ENCODE measurements around the gene ACTR5.

ACTR5 gene

DNA sequence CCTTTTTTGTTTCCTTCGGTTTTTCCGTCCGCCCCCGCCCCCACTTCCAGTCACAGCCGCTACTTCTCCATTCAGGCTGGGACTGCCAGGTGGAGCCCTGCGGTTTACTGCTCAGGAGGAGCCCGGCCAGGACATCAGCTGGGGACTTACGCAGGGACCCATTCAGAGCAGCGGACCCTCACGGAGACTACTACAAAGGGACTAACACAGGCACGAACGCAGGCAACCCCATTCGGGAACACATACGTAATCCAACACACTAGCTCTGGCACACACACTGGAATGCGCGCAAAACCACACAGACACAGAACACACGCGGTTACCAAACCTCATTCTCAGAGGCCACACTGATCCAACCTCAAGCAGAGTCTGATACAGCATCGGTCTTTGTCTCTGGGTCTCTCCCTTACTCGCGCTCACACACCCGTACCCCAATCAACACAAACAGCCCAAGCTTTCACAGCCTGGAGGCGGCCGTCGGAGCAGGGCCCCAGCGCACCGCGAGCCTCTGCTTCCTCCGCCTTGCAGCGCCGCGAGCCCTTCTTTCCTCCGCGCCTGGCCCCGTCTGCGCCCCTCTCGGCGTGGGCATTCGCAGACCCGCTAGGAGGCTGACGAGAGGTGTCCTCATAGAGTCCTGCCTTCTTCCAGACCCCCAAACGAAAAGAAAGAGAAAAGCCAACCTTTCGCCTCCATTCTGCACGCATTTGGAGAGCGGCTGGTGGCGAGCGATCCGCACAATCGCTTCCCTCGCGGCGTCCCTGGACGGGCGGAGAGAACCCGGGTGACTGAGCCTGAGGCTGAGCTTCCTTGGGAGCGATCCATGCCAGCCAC, 25.0 kb upstream of the ACTR5 start (continued):
- TF ChIP-seq ZNF18 (tag by site-specific recombination; IDR thresholded peaks at IDR 0.05) = no peak
- TF ChIP-seq ZNF521 (tag by site-specific recombination; IDR thresholded peaks at IDR 0.05) = no peak
- no peak for TF ChIP-seq ZNF112 (tag by site-specific recombination; IDR thresholded peaks at IDR 0.05)
- no peak for TF ChIP-seq ZNF558 (tag by site-specific recombination; IDR thresholded peaks at IDR 0.05)
- no peak for TF ChIP-seq ZNF114 (tag by site-specific recombination; IDR thresholded peaks at IDR 0.05)
- TF ChIP-seq PRDM1 (tag by site-specific recombination; IDR thresholded peaks at IDR 0.05) = no peak
- TF ChIP-seq ZNF223 (tag by site-specific recombination; IDR thresholded peaks at IDR 0.05) = no peak
- peak; percentile 38; the same call in 1 of the 2 replicates for TF ChIP-seq SP7 (tag by site-specific recombination; IDR thresholded peaks at IDR 0.05)
- TF ChIP-seq, protein P1, sequence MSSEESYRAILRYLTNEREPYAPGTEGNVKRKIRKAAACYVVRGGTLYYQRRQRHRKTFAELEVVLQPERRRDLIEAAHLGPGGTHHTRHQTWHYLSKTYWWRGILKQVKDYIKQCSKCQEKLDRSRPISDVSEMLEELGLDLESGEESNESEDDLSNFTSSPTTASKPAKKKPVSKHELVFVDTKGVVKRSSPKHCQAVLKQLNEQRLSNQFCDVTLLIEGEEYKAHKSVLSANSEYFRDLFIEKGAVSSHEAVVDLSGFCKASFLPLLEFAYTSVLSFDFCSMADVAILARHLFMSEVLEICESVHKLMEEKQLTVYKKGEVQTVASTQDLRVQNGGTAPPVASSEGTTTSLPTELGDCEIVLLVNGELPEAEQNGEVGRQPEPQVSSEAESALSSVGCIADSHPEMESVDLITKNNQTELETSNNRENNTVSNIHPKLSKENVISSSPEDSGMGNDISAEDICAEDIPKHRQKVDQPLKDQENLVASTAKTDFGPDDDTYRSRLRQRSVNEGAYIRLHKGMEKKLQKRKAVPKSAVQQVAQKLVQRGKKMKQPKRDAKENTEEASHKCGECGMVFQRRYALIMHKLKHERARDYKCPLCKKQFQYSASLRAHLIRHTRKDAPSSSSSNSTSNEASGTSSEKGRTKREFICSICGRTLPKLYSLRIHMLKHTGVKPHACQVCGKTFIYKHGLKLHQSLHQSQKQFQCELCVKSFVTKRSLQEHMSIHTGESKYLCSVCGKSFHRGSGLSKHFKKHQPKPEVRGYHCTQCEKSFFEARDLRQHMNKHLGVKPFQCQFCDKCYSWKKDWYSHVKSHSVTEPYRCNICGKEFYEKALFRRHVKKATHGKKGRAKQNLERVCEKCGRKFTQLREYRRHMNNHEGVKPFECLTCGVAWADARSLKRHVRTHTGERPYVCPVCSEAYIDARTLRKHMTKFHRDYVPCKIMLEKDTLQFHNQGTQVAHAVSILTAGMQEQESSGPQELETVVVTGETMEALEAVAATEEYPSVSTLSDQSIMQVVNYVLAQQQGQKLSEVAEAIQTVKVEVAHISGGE (tag by site-specific recombination; conservative IDR thresholded peaks at IDR 0.05; ENCODE audit: low read depth) = peak; percentile 23; the same call in 1 of the 2 replicates
- peak; percentile 42; the same call in 1 of the 2 replicates for TF ChIP-seq ZBTB20 (tag by site-specific recombination; IDR thresholded peaks at IDR 0.05)
- TF ChIP-seq MZF1 (tag by site-specific recombination; IDR thresholded peaks at IDR 0.05; ENCODE audit: borderline replicate concordance) = no peak
- no peak for TF ChIP-seq KLF10 (tag by site-specific recombination; IDR thresholded peaks at IDR 0.05)
- TF ChIP-seq, protein P2, sequence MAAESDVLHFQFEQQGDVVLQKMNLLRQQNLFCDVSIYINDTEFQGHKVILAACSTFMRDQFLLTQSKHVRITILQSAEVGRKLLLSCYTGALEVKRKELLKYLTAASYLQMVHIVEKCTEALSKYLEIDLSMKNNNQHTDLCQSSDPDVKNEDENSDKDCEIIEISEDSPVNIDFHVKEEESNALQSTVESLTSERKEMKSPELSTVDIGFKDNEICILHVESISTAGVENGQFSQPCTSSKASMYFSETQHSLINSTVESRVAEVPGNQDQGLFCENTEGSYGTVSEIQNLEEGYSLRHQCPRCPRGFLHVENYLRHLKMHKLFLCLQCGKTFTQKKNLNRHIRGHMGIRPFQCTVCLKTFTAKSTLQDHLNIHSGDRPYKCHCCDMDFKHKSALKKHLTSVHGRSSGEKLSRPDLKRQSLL (tag by site-specific recombination; IDR thresholded peaks at IDR 0.05) = no peak
- TF ChIP-seq ZNF626 (tag by site-specific recombination; IDR thresholded peaks at IDR 0.05) = no peak
- TF ChIP-seq ZNF155 (tag by site-specific recombination; IDR thresholded peaks at IDR 0.05) = no peak
- no peak for TF ChIP-seq ATF2 (tag by site-specific recombination; IDR thresholded peaks at IDR 0.05; ENCODE audit: low read depth)
- no peak for TF ChIP-seq KLF8 (tag by site-specific recombination; IDR thresholded peaks at IDR 0.05)
- TF ChIP-seq TCF7L2 (IDR thresholded peaks at IDR 0.05; ENCODE audit: borderline replicate concordance, low read depth, low read length) = no peak
- TF ChIP-seq, protein P3, sequence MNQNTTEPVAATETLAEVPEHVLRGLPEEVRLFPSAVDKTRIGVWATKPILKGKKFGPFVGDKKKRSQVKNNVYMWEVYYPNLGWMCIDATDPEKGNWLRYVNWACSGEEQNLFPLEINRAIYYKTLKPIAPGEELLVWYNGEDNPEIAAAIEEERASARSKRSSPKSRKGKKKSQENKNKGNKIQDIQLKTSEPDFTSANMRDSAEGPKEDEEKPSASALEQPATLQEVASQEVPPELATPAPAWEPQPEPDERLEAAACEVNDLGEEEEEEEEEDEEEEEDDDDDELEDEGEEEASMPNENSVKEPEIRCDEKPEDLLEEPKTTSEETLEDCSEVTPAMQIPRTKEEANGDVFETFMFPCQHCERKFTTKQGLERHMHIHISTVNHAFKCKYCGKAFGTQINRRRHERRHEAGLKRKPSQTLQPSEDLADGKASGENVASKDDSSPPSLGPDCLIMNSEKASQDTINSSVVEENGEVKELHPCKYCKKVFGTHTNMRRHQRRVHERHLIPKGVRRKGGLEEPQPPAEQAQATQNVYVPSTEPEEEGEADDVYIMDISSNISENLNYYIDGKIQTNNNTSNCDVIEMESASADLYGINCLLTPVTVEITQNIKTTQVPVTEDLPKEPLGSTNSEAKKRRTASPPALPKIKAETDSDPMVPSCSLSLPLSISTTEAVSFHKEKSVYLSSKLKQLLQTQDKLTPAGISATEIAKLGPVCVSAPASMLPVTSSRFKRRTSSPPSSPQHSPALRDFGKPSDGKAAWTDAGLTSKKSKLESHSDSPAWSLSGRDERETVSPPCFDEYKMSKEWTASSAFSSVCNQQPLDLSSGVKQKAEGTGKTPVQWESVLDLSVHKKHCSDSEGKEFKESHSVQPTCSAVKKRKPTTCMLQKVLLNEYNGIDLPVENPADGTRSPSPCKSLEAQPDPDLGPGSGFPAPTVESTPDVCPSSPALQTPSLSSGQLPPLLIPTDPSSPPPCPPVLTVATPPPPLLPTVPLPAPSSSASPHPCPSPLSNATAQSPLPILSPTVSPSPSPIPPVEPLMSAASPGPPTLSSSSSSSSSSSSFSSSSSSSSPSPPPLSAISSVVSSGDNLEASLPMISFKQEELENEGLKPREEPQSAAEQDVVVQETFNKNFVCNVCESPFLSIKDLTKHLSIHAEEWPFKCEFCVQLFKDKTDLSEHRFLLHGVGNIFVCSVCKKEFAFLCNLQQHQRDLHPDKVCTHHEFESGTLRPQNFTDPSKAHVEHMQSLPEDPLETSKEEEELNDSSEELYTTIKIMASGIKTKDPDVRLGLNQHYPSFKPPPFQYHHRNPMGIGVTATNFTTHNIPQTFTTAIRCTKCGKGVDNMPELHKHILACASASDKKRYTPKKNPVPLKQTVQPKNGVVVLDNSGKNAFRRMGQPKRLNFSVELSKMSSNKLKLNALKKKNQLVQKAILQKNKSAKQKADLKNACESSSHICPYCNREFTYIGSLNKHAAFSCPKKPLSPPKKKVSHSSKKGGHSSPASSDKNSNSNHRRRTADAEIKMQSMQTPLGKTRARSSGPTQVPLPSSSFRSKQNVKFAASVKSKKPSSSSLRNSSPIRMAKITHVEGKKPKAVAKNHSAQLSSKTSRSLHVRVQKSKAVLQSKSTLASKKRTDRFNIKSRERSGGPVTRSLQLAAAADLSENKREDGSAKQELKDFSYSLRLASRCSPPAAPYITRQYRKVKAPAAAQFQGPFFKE (tag by site-specific recombination; IDR thresholded peaks at IDR 0.05; ENCODE audit: borderline replicate concordance) = no peak
- peak; percentile 59; the same call in 1 of the 2 replicates for TF ChIP-seq GLIS2 (tag by site-specific recombination; IDR thresholded peaks at IDR 0.05)
- TF ChIP-seq, protein P4, sequence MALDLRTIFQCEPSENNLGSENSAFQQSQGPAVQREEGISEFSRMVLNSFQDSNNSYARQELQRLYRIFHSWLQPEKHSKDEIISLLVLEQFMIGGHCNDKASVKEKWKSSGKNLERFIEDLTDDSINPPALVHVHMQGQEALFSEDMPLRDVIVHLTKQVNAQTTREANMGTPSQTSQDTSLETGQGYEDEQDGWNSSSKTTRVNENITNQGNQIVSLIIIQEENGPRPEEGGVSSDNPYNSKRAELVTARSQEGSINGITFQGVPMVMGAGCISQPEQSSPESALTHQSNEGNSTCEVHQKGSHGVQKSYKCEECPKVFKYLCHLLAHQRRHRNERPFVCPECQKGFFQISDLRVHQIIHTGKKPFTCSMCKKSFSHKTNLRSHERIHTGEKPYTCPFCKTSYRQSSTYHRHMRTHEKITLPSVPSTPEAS (tag by site-specific recombination; IDR thresholded peaks at IDR 0.05) = peak; percentile 61
- no peak for TF ChIP-seq ZNF366 (tag by site-specific recombination; conservative IDR thresholded peaks at IDR 0.05)

Data from HEK293 (cell line).